ENCODE data around the gene ATG4A. TPM values are rescaled to one million over a fixed set of nuclear protein-coding genes. Genes with fewer than 3 reads are reported as not detected.
A peak's percentile ranks its signal among the peaks of the same experiment; 100 is the strongest.

Gene ATG4A
- total RNA-seq, 1 experiment from 2014 or later = 3.2 TPM

- no peak for DNase-seq (ENCODE audit: low spot score)
Measured at GRCh38 chrX:108168961-108169740, 77.6 kb downstream of the ATG4A start.

- DNase-seq (ENCODE audit: low spot score) = no peak
Measured at GRCh38 chrX:108169768-108170167, 78.2 kb downstream of the ATG4A start.

GRCh38 chrX:108171671-108172070 is 80.1 kb downstream of the ATG4A start:
- no peak for DNase-seq (ENCODE audit: low spot score)

GRCh38 chrX:108173874-108174273 is 82.3 kb downstream of the ATG4A start:
- no peak for DNase-seq (ENCODE audit: low spot score)

- DNase-seq (ENCODE audit: low spot score) = no peak
Measured at GRCh38 chrX:108177351-108178142, 86.0 kb downstream of the ATG4A start.

- DNase-seq (ENCODE audit: low spot score) = no peak
Measured at GRCh38 chrX:108178143-108178498, 86.5 kb downstream of the ATG4A start.

- peak; percentile 50 for DNase-seq (ENCODE audit: low spot score)
Measured at GRCh38 chrX:108186811-108187210, 95.2 kb downstream of the ATG4A start.

- no peak for DNase-seq (ENCODE audit: low spot score)
Measured at GRCh38 chrX:108198420-108198819, 106.8 kb downstream of the ATG4A start.

- no peak for DNase-seq (ENCODE audit: low spot score)
Measured at GRCh38 chrX:108199041-108199440, 107.5 kb downstream of the ATG4A start.

- DNase-seq (ENCODE audit: low spot score) = peak; percentile 72
Measured at GRCh38 chrX:108199691-108200090, 108.1 kb downstream of the ATG4A start.

- no peak for DNase-seq (ENCODE audit: low spot score)
Measured at GRCh38 chrX:108203540-108203939, 112.0 kb downstream of the ATG4A start.

Other genes starting within 250 kb of the ATG4A start
- not detected in 2 replicates for gene TEX13B, start 109.4 kb upstream of the ATG4A start, total RNA-seq (2014; rRNA removed; shearing (Covaris generic))
- 0.26 TPM in 1 of 2 replicates, not detected in the other for gene VSIG1, start 46.7 kb upstream of the ATG4A start, total RNA-seq (2014; rRNA removed; shearing (Covaris generic))
- gene PSMD10, start 236 bp upstream of the ATG4A start, total RNA-seq (2014; rRNA removed; shearing (Covaris generic)) = 22.1 and 25.4 TPM in 2 replicates